ENCODE measurements around the gene CDKL1.
"Not testable (repeated sequence)": the region's sequence is repeated elsewhere in the genome, so short reads cannot be mapped to it uniquely, and the experiment has no call there.

The CDKL1 gene

GRCh38 chr14:50387548-50387947 is 9.1 kb downstream of the CDKL1 start:
- DNase-seq (ENCODE audit: low spot score): no peak

GRCh38 chr14:50383618-50384225 is 13.0 kb downstream of the CDKL1 start:
- no peak for DNase-seq (ENCODE audit: low spot score)

GRCh38 chr14:50381823-50382287 is 14.8 kb downstream of the CDKL1 start:
- no peak for DNase-seq (ENCODE audit: low spot score)

GRCh38 chr14:50381008-50381407 is 15.7 kb downstream of the CDKL1 start:
- DNase-seq (ENCODE audit: low spot score): no peak

- DNase-seq (ENCODE audit: low spot score): no peak
Measured at GRCh38 chr14:50380455-50380854, 16.2 kb downstream of the CDKL1 start.

GRCh38 chr14:50379563-50379962 is 17.1 kb downstream of the CDKL1 start:
- no peak for DNase-seq (ENCODE audit: low spot score)

- no peak for DNase-seq (ENCODE audit: low spot score)
Measured at GRCh38 chr14:50377550-50378085, 19.1 kb downstream of the CDKL1 start.

- DNase-seq (ENCODE audit: low spot score): no peak
Measured at GRCh38 chr14:50375760-50376159, 20.9 kb downstream of the CDKL1 start.

GRCh38 chr14:50373959-50374358 is 22.7 kb downstream of the CDKL1 start:
- no peak for DNase-seq (ENCODE audit: low spot score)

GRCh38 chr14:50371546-50371945 is 25.1 kb downstream of the CDKL1 start:
- DNase-seq (ENCODE audit: low spot score): no peak

- DNase-seq (ENCODE audit: low spot score): no peak
Measured at GRCh38 chr14:50366589-50366988, 30.1 kb downstream of the CDKL1 start.

GRCh38 chr14:50366115-50366514 is 30.6 kb downstream of the CDKL1 start:
- DNase-seq (ENCODE audit: low spot score): peak; percentile 26

GRCh38 chr14:50365572-50365971 is 31.1 kb downstream of the CDKL1 start:
- not testable (repeated sequence) for DNase-seq (ENCODE audit: low spot score)

- no peak for DNase-seq (ENCODE audit: low spot score)
Measured at GRCh38 chr14:50364792-50365191, 31.9 kb downstream of the CDKL1 start.

- no peak for DNase-seq (ENCODE audit: low spot score)
Measured at GRCh38 chr14:50363714-50364111, 33.0 kb downstream of the CDKL1 start.

- no peak for DNase-seq (ENCODE audit: low spot score)
Measured at GRCh38 chr14:50362764-50363713, 33.6 kb downstream of the CDKL1 start.

GRCh38 chr14:50361473-50362403 is 34.9 kb downstream of the CDKL1 start:
- not testable (repeated sequence) for DNase-seq (ENCODE audit: low spot score)

- no peak for DNase-seq (ENCODE audit: low spot score)
Measured at GRCh38 chr14:50360851-50361250, 35.8 kb downstream of the CDKL1 start.

- DNase-seq (ENCODE audit: low spot score): no peak
Measured at GRCh38 chr14:50360093-50360492, 36.6 kb downstream of the CDKL1 start.

- no peak for DNase-seq (ENCODE audit: low spot score)
Measured at GRCh38 chr14:50359631-50360030, 37.0 kb downstream of the CDKL1 start.

- DNase-seq (ENCODE audit: low spot score): no peak
Measured at GRCh38 chr14:50357753-50358395, 38.8 kb downstream of the CDKL1 start.
